Endothelial cell of umbilical vein (primary cell): Measurements from ENCODE around the gene ZNF439. TPM values are rescaled to one million over a fixed set of nuclear protein-coding genes. Genes with fewer than 3 reads are reported as not detected.
"Not testable (repeated sequence)": the region's sequence is repeated elsewhere in the genome, so short reads cannot be mapped to it uniquely, and the experiment has no call there.

Experiments
- BruUV-seq: library from RNA; stranded (reverse); fragments of 400-500 nt; replicated peaks from 2 replicates; lab custom pipeline; 2021; lab: Mats Ljungman, UMichigan
- CTCF ChIA-PET: fragments of 300-600, 350-600 bp; sonication (Branson Sonifier 250); formaldehyde crosslinking; loops from one replicate; lab custom pipeline; 2021; ENCODE audit warnings: antibody characterized with exemption, inconsistent platforms; lab: Charles Lee
- POLR2A ChIA-PET: fragments of 300-600, 350-600 bp; sonication (Branson Sonifier 250); formaldehyde crosslinking; loops from one replicate; lab custom pipeline; 2021; ENCODE audit warnings: antibody characterized with exemption, inconsistent platforms; lab: Charles Lee
- DNase-seq: peaks from one replicate; pipeline ENCODE4 v3.0.0-alpha.2; 2011; ENCODE audit warnings: low read depth, low spot score
- FAIRE-seq: peaks from 2 replicates; lab custom pipeline; 2011; peaks lifted over from hg19 to GRCh38; lab: Jason Lieb, UNC
- H2AFZ ChIP-seq: 2 replicates; pipeline ENCODE4 v1.6.0; 2012; ENCODE audit warnings: low read depth, low read length, control low read depth, inconsistent platforms
- H3K27ac ChIP-seq: 2 replicates; pipeline ENCODE4 v1.5.1; 2011; ENCODE audit warnings: low read depth, mild to moderate bottlenecking, control low read depth, low read length, moderate library complexity; ENCODE audit not compliant: insufficient read depth
- H3K27me3 ChIP-seq, 2 experiments: 2 replicates each; pipeline versions ENCODE4 v1.6.0 to v1.6.1; 2011; ENCODE audit warnings: low read length in 2 of 2, mixed read lengths in 1 of 2; ENCODE audit not compliant: control insufficient read depth in 2 of 2, insufficient read depth in 2 of 2
- H3K36me3 ChIP-seq, 2 experiments: 2 replicates in 1 of 2; 3 replicates in 1 of 2; pipeline ENCODE4 v1.5.1; 2011; ENCODE audit warnings: low read length in 2 of 2, mild to moderate bottlenecking in 1 of 2, moderate library complexity in 1 of 2; ENCODE audit not compliant: control insufficient read depth in 2 of 2, insufficient read depth in 2 of 2; ENCODE audit errors: extremely low read depth in 1 of 2
- H3K4me1 ChIP-seq: 3 replicates; pipeline ENCODE4 v1.5.1; 2011; ENCODE audit warnings: mild to moderate bottlenecking, low read length; ENCODE audit not compliant: control insufficient read depth, insufficient read depth; ENCODE audit errors: extremely low read depth
- H3K4me2 ChIP-seq: 2 replicates; pipeline ENCODE4 v1.6.1; 2011; ENCODE audit warnings: low read length, control low read depth, mixed read lengths; ENCODE audit not compliant: insufficient read depth
- H3K4me3 ChIP-seq, 3 experiments: fragments of 200-600 bp in 1 of 3; sonication (generic), shearing (Covaris generic) in 1 of 3; replicated peaks in 1 of 3; 2 replicates each; pipeline ENCODE4 v1.5.1; 2011 to 2016; ENCODE audit warnings: control low read depth in 3 of 3, low read length in 3 of 3, mild to moderate bottlenecking in 2 of 3, inconsistent platforms in 1 of 3, low read depth in 1 of 3, moderate library complexity in 1 of 3; ENCODE audit not compliant: insufficient read depth in 1 of 3
- H3K79me2 ChIP-seq: 2 replicates; pipeline ENCODE4 v1.6.0; 2012; ENCODE audit warnings: low read length, inconsistent platforms; ENCODE audit not compliant: control insufficient read depth, insufficient read depth
- H3K9ac ChIP-seq: replicated peaks from 2 replicates; pipeline ENCODE3; 2011; ENCODE audit warnings: low read length, control low read depth; ENCODE audit not compliant: insufficient read depth; ENCODE audit errors: extremely low read depth
- H3K9me1 ChIP-seq: replicated peaks from 3 replicates; pipeline ENCODE4 v1.6.0; 2011; ENCODE audit warnings: mild to moderate bottlenecking, low read length; ENCODE audit not compliant: control insufficient read depth, insufficient read depth; ENCODE audit errors: extremely low read depth
- H3K9me3 ChIP-seq: replicated peaks from 2 replicates; pipeline ENCODE4 v1.5.1; 2012; ENCODE audit warnings: low read length, inconsistent platforms; ENCODE audit not compliant: control insufficient read depth, insufficient read depth
- H4K20me1 ChIP-seq: replicated peaks from 2 replicates; pipeline ENCODE3; 2011; ENCODE audit warnings: mild to moderate bottlenecking, low read length; ENCODE audit not compliant: control insufficient read depth, insufficient read depth; ENCODE audit errors: extremely low read depth
- GATA2 ChIP-seq: IDR thresholded peaks from 2 replicates; pipeline ENCODE4 v1.7.0; 2011; ENCODE audit warnings: low read depth, mild to moderate bottlenecking, moderate library complexity, mixed read lengths, low read length; ENCODE audit not compliant: insufficient read length, insufficient read depth
- JUN ChIP-seq: IDR thresholded peaks from 2 replicates; pipeline ENCODE4 v1.6.1; 2011; ENCODE audit warnings: borderline replicate concordance, low read depth; ENCODE audit not compliant: insufficient read length, insufficient read depth
- MYC ChIP-seq: IDR thresholded peaks from one replicate; pipeline ENCODE4 v1.6.1; 2011; ENCODE audit warnings: mild to moderate bottlenecking, low read depth, low read length
- POLR2AphosphoS5 ChIP-seq: IDR thresholded peaks from 2 replicates; pipeline ENCODE4 v1.6.1; 2012; ENCODE audit warnings: low read depth, mild to moderate bottlenecking, control low read depth, low read length, moderate library complexity; ENCODE audit not compliant: insufficient read depth
- dilution Hi-C: fragments of 300-500 bp; cut with MboI; formaldehyde crosslinking; loops from one replicate; pipeline ENCODE4 v1.15.0; 2019; ENCODE audit warnings: low sequenced_read_pairs; ENCODE audit not compliant: extremely low pct_ligation_motif_present
- intact Hi-C: fragments of 100-400 bp; cut with micrococcal nuclease; formaldehyde crosslinking; loops from one replicate; pipeline ENCODE4 v1.10.0; 2022
- polyA plus RNA-seq, 4 experiments: library from polyadenylated mRNA; depleted of rRNA in 3 of 4; stranded (reverse) in 3 of 4; unstranded in 1 of 4; fragments of >200 nt; gene quantifications; 2 replicates each; pipeline versions ENCODE4 v1.2.1 to v1.2.3, GENCODE V29; 2011 to 2012; ENCODE audit warnings: missing spikeins in 1 of 4
- total RNA-seq: library from RNA; stranded (reverse); gene quantifications from 2 replicates; pipeline ENCODE4 v1.2.3, GENCODE V29; 2021

Gene ZNF439
- total and polyA plus RNA-seq, 2 donors (not counting 3 experiments of a cell fraction or from before 2014, with no cell fraction given) = 0.12 to 0.33 TPM

DNA sequence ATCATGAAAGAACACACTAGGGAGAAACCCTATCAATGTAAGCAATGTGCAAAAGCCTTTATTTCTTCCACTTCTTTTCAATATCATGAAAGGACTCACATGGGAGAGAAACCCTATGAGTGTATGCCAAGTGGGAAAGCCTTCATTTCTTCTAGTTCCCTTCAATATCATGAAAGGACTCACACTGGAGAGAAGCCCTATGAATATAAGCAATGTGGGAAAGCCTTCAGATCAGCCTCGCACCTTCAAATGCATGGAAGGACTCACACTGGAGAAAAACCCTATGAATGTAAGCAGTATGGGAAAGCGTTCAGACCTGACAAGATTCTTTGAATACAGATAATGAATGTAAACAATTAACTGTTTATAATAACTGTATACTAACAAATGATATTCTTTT, 15.0 kb upstream of the ZNF439 start:
- Histone ChIP-seq H3K9ac (no peak overlapping the region), H2AFZ (no peak overlapping the region), H3K4me1 (no peaks in the 10 kb centered on the region), H3K79me2 (no peaks in the 10 kb centered on the region), H3K36me3 (peaks cover 3 to 8% of the 10 kb centered on the region in 2 experiments), H3K9me1 (no peaks in the 10 kb centered on the region), H3K27ac (no peak overlapping the region), H3K27me3 (no peaks in the 10 kb centered on the region), H4K20me1 (no peaks in the 10 kb centered on the region), H3K4me2 (no peak overlapping the region), H3K9me3 (peaks cover 15% of the 10 kb centered on the region), H3K4me3 (no peak overlapping the region)
- POLR2A ChIA-PET = interaction anchor here (0.6 kb wide), 1 partner anchor 29 kb away, joined by 7 read pairs; no protein-coding TSS in a partner anchor
- dilution Hi-C loops (no loop called here), intact Hi-C loops (no loop called here)
- FAIRE-seq (peak; percentile 55), DNase-seq (no peak)
- no TSS peak for BruUV-seq
- CTCF ChIA-PET = no interaction called here
- TF ChIP-seq POLR2AphosphoS5 (no peak), GATA2 (no peak), JUN (no peak), MYC (no peak)

DNA sequence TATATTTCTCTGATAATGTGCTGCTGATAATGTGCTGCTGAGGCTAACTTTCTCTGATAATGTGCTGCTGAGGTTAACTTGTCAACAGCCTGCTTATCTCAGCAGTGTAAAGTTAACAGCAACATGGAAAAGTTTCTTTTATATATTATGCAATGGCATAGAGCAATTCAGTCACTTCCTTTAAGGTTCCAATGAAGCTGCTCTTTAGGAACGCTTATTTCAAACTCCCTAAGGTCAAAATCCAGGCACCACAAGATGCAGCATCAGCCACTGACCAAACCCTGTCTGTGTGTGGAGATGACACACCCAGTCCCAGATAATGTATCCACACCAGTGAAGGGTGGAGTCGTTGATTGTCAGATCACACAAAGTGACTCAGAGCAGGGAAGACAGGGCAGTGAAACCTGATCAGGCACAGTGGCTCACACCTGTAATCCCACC, 12.9 kb upstream of the ZNF439 start:
- H3K4me2 ChIP-seq, H3K9me1 ChIP-seq, BruUV-seq, H3K27ac ChIP-seq, H3K4me1 ChIP-seq, CTCF ChIA-PET, FAIRE-seq, H3K4me3 ChIP-seq, POLR2A ChIA-PET, H3K36me3 ChIP-seq, H3K9ac ChIP-seq, DNase-seq, H4K20me1 ChIP-seq, dilution Hi-C loops, H2AFZ ChIP-seq, intact Hi-C loops, H3K79me2 ChIP-seq, H3K27me3 ChIP-seq: not testable (repeated sequence)
- peaks cover 15% of the 10 kb centered on the region for H3K9me3 ChIP-seq
